ENCODE measurements around the gene TMEM17. TPM values are rescaled to one million over a fixed set of nuclear protein-coding genes. Genes with fewer than 3 reads are reported as not detected.

The TMEM17 gene
- polyA plus RNA-seq (2011; rRNA removed) (2.8 and 4.8 TPM in 2 replicates), polyA minus RNA-seq (2011; rRNA and poly(A)+ RNA removed) (0.98 and 1.0 TPM in 2 replicates)

- no peaks in the 10 kb centered on the region for H3K27me3 ChIP-seq (ENCODE audit: control insufficient read depth, insufficient read depth, low read length)
- peak within 1 kb of the TSS; percentile 63 for H3K4me3 ChIP-seq (ENCODE audit: low read depth, low read length)
- ChIA-PET POLR2A (interaction anchor here (0.7 kb wide), 1 partner anchor 45 kb away, joined by 3 read pairs; no protein-coding TSS in a partner anchor), CTCF (interaction anchor here (0.9 to 2.3 kb wide), 8 partner anchors 15 to 207 kb away, joined by 3 to 11 read pairs (median 4); partner anchors contain the start of gene EHBP1)
- no peaks in the 10 kb centered on the region for H3K36me3 ChIP-seq (ENCODE audit: control insufficient read depth, insufficient read depth, low read length)
- TF ChIP-seq CTCF (IDR thresholded peaks at IDR 0.05; ENCODE audit: insufficient read depth, low read depth, low read length): no peak
- DNase-seq (ENCODE audit: low read depth): peak; percentile 63
Observed at GRCh38 chr2:62505750-62506420, at the start of gene TMEM17. Gene TMEM17, minus strand, starts transcription at chr2:62506195. Its CDS starts 66 bp downstream, at chr2:62506129.

GRCh38 chr2:62554440-62554839 lies 48.4 kb upstream of the TMEM17 start:
- Histone ChIP-seq H3K4me3 (ENCODE audit: low read depth, low read length) (no peak overlapping the region), H3K36me3 (ENCODE audit: control insufficient read depth, insufficient read depth, low read length) (no peaks in the 10 kb centered on the region), H3K27me3 (ENCODE audit: control insufficient read depth, insufficient read depth, low read length) (no peaks in the 10 kb centered on the region)
- no peak for DNase-seq (ENCODE audit: low read depth)
- ChIA-PET CTCF (interaction anchor here (1.4 kb wide), 1 partner anchor 12 kb away, joined by 3 read pairs; no protein-coding TSS in a partner anchor), POLR2A (no interaction called here)
- TF ChIP-seq CTCF (IDR thresholded peaks at IDR 0.05; ENCODE audit: insufficient read depth, low read depth, low read length): no peak

- no peaks in the 10 kb centered on the region for H3K27me3 ChIP-seq (ENCODE audit: control insufficient read depth, insufficient read depth, low read length)
- TF ChIP-seq CTCF (IDR thresholded peaks at IDR 0.05; ENCODE audit: insufficient read depth, low read depth, low read length): no peak
- ChIA-PET POLR2A (interaction anchor here (0.8 kb wide), 1 partner anchor 45 kb away, joined by 3 read pairs; the partner anchor contains the start of gene TMEM17), CTCF (no interaction called here)
- no peaks in the 10 kb centered on the region for H3K36me3 ChIP-seq (ENCODE audit: control insufficient read depth, insufficient read depth, low read length)
- H3K4me3 ChIP-seq (ENCODE audit: low read depth, low read length): no peak overlapping the region
- no peak for DNase-seq (ENCODE audit: low read depth)
Observed at GRCh38 chr2:62550461-62550860, 44.5 kb upstream of the TMEM17 start.

- no peak for TF ChIP-seq CTCF (IDR thresholded peaks at IDR 0.05; ENCODE audit: insufficient read depth, low read depth, low read length)
- ChIA-PET CTCF (no interaction called here), POLR2A (no interaction called here)
- H3K36me3 ChIP-seq (ENCODE audit: control insufficient read depth, insufficient read depth, low read length): no peaks in the 10 kb centered on the region
- no peaks in the 10 kb centered on the region for H3K27me3 ChIP-seq (ENCODE audit: control insufficient read depth, insufficient read depth, low read length)
- H3K4me3 ChIP-seq (ENCODE audit: low read depth, low read length): no peak overlapping the region
- DNase-seq (ENCODE audit: low read depth): no peak
Observed at GRCh38 chr2:62547854-62548253, 41.9 kb upstream of the TMEM17 start.

GRCh38 chr2:62545261-62545660 lies 39.3 kb upstream of the TMEM17 start:
- no peak for DNase-seq (ENCODE audit: low read depth)
- no peaks in the 10 kb centered on the region for H3K36me3 ChIP-seq (ENCODE audit: control insufficient read depth, insufficient read depth, low read length)
- ChIA-PET POLR2A (no interaction called here), CTCF (no interaction called here)
- no peak for TF ChIP-seq CTCF (IDR thresholded peaks at IDR 0.05; ENCODE audit: insufficient read depth, low read depth, low read length)
- no peaks in the 10 kb centered on the region for H3K27me3 ChIP-seq (ENCODE audit: control insufficient read depth, insufficient read depth, low read length)
- H3K4me3 ChIP-seq (ENCODE audit: low read depth, low read length): no peak overlapping the region

All from BJ (cell line).